ENCODE data around the gene DACT3.

The DACT3 gene

DNA sequence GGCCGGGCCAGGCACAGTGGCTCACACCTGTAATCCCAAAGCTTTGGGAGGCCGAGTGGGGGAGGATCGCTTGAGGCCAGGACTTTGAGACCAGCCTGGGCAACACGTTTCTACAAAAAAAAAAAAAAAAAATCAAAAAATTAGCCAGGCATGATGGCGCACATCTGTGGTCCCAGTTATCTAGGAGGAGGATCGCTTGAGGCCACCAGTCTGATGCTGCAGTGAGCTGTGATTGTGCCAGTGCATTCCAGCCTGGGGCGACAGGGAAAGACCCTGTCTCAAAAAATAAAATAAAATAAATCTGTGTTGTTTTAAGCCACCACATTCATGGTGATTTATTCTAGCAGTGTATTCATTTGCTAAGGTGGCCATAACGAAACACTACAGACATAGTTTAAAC is 4.1 kb upstream of the DACT3 start:
- no peak for DNase-seq

DNA sequence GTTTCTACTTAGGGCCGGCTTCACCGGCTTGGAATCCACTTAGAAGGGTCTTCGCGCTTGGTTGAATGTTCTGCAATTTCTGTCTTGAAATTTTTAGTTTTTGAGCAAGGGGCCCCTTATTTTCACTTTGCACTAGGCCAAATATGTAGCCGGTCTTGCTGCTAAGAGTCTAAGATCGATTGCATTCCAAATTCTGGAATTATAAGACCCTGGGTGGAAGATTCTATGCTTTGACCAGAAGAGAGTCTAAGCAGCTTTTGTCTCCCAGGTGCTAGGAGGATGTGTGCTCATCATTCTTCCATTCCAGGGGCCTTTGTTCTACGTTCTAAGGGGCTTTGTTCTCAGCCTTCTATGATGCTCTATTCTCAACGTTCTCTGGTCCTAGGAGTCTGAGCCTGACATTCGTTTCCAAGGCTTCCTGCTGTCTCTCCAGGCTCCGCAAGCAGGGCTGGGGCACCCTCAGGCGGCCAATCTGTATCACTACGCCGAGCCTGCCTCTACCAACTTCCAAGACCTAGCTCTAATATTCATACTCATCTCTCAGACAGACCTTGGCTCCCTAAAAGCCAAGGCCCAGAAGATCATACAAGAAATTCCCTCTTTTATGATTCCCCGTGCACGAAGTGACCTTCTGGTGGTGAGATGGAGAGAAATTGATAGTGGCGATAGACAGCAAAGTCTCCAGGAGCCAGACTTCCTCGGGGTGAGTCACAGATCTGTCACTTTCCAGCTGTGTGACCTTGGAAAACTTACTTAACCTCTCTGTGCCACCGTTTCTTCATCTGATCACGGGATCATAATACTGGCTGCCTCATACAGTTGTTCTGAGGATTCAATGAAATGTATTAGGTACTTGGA is 982 bp upstream of the DACT3 start:
- DNase-seq, result peak; percentile 95

DNA sequence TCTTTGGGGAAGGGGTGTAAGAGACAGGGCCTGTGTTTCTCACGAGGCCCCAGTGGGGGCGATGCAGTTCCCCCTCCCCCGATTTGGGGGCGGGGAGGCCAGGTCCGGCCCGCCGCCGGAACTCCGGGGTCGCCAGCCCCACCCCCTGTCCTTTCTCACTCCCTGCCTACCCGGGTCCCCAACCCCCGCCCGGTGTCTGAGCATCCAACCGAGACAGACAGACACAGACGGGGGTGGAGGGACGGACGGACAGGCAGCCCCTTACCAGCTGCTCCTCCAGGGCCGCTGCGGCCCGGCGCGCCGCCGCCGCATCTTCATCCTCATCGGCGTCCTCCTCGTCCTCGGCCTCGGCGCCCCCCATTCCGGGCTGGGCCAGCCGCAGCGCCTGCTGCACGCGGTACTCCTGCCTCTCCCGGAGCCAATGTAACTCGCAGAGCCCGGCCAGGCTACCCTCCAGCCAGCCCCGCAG is 397 bp downstream of the DACT3 start:
- no peak for DNase-seq

DNA sequence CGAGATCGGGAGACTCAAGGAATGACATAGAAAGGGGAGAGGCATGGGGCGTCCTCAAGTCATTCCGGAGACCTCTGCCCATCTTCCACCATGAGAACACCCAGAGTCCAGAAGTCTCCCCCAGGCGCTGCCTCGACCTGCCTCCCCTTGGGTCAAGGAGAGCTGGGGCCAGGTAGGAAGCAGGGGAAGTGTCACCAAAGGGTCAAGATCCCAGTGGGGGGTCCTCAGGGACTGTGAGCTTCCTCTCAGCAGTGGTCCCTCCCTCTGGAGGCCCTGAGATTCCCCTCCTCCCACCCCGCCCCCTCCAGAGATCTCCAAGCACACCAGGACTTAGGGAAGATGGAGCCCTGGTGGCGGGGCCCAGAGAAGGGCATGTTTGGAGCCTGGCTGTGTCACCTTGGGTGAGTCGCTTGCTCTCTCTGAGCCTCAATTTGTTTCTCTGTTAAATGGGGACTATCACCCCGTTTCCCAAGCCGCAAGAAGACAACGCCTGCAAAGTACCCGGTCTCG is 919 bp downstream of the DACT3 start:
- no peak for DNase-seq

DNA sequence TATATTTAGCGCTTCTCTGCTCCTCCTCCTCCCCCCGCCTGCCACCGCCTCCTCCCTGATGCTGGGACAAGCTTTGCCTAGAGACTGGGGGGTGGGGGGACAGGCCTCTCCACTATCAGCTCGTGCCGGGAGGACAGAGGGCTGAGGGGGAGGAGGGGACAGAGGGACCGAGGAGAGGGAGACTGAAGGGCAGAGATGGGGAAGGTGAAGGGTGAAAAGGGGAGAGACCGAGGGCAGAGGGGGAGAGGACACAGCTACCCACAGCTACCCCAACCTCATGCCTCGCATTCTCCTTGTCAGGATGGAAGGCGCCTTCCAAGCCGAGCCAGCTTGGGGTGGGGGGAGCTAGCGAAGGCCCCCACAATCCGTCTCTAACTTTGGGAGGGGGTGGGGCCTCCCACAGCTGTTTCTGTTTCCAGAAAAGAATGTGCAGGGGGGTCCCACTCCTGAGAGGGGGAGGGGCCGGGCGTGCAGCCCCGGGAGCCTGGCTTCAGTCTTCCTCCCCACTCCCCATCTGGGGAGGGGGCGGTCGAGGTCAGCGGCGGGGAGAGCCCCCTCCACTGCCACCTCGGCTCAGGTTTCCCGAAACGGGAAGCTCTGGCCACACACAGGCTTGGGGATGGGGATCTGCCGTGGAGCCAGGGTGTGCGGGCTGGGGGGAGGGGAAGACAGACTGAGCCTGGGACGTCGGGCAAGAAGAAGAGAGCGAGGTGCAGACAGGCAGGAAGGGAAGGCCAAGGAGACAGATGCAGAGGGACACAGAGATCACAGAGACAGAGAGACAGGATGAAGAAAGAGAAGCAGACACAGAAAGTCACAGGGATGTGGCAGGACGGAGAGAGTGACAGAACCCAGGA is 1.6 kb downstream of the DACT3 start:
- no peak for DNase-seq

DNA sequence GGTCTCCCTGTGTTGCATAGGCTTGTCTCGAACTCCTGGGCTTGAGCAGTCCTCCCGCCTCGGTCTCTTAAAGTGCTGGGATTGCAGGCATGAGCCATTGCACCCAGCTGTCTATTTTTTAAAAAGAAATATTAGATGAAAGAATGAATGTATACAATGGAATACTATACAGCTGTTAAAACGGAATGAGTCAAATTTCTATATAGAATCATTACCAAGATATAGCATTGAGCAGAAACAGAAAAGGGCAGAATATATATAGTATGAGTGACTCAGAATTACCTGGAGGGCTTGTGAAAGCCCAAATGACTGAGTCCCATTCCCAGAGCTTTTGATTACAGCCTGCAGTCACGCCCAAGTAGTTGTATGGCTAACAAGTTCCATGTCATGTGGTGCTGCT is 4.4 kb downstream of the DACT3 start:
- DNase-seq, result no peak

DNA sequence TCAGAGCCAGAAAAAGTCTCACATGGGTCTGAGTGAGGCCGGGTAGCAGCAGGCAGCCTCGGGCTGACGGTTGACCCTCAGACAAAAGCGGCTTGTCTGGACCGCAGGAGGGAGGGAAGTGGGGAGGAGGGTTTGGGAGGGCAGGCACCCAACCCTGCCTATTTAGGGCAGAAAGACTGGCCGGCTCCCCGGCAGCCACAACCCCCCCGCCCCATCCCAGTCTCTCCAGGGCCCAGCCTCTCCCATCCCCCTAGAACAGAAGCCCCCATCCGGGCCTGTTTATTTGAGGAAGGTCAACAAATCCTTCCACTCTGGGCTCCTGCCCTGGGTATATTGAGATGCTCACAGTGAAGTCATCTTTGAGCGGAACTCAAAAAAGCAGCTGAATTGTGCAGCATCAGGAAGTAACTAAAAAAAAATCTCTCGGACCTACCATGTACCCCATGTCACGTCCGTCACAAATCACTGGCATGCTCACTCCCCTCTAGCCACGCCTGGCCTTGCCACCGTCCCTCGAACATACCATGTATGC is 6.3 kb downstream of the DACT3 start:
- no peak for DNase-seq

DNA sequence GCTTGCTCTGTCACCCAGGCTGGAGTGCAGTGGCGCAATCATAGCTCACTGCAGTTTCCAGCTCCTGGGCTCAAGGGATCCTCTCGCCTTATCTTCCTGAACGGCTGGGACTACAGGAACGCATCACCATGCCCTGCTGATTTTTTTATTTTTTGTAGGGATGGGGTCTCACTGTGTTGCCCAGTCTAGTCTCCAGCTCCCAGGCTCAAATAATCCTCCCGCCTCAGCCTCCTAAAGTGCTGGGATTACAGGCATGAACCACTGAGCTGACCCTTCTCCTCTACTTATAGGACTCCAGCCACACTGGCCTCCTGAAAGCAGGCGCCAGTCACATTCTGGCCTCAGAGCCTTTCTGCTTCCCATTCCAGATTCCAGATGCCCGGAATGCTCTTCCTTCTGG is 10.5 kb downstream of the DACT3 start:
- DNase-seq, result no peak

DNA sequence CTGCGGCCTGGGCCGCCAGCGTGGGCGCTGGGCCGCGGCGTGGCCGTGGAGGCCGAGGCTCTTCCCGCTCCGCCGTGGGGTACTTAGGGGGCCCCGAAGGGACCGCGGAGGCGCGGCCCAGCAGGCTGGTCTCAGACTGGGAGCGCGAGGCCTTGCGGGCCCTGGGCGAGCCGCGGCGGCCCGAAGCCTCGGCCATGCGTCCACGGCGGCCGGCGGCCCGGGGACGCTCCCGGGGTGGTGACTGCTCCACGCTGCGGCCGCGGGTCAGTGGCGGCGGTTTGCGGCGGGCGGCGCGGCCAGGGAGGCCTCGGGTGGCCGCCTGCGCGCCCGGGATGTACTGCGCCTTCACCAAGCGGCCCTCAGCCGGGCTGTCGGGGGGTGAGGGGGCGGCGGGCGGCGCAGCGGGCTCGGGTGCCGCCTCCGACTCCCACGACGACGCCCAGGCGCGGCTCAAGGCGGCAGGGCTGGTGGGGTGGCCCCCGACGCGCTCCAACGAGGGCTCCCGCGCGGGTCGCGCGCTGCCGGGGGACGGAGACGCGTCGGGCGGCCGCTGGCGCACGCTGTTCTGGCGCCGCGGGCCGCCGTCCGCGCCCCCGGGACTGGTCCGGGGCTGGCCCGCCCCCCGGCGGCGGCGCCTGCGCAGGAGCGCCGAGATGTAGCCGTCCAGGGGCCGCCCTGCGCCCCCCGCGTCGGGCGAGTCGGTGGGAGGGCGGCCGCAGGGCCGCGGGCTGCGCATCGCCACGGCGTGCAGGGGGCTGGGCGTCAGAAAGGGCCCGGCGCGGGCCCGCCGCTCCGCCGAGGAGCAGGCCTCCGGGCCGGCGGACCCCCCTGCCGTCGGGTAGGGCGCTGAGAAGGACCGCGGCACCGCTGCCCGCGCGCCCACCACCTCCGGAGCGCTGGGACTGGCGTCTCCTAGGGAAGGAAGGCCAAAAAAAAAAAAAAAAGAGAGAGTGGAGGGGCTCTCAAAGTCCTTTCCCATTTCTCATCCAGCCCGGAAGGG is 11.7 kb downstream of the DACT3 start:
- no peak for DNase-seq

DNA sequence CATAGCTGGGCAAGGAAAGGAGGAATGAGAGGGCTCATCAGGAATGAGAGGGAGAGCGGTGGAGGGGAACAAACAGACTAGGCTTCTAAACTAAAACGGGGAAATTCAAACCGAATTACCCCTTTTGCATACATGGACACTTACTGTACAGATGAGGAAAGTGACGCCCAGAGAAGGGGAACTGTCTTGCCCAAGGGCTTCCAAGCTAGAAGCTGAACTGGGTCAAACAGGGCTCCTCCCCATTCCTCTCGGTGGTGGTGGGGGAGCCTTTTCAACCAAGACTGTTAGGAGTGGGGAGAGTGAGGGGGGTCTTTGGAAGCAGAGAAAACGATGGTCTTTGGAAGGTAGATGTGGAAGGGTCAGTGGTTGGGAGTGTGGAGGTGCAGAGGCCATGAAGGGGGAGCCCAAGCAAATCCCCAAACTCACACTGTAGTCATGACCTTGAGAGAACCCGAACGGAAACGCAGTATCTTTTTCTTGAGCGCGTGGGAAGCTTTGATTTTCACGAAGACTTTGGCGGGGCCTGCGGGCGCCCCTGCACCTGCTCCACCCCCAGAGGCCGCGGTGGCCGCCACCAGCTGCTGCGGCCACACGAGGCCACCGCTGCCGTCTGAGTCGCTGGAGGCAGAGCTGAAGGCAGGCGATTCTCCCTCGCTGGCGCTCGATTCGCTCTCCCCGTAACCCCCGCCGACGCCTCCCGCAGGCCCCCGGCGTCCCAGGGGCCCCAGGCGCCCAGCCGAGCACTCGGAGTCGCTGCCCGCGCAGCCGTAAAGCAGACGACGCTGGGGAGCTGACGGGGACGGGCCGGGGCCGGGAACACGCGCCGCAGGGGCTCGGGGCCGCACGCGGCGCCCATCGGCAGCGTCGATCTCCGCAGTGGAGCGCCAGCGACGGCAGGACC is 12.7 kb downstream of the DACT3 start:
- DNase-seq, result no peak

DNA sequence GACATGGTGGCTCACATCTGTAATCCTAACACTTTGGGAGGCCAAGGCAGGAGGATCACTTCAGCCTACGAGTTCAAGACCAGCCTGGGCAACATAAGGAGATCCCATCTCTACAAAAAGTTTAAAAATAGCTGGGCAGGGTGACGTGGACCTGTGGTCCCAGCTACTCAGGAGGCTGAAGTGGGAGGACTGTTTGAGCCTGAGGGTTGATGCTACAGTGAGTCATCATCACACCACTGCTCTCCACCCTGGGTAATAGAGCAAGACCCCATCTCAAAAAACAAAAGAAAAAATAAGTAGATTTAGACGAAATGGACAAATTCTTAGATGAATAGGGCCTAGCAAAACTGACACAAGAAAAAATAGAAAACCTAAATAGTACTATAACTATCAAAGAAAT is 14.6 kb downstream of the DACT3 start:
- no peak for DNase-seq

DNA sequence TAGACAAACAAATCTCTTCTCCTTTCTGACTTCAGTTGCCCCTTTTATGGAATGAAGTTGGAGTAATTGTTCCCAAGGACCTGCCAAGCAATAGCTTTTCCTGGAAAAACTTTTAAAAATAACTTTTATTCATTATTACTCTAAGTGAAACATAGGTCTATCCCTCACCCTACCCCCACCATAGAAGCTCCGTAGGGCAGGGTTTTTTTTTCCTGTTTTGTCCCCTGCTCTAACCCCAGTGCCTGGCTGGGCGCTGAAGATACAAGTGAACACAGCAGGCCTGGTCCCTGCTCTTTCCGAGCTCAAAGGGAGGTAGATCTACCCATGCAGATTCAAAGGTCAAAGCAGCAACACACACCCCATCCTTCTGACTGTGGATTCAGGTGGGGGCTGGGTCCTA is 16.3 kb downstream of the DACT3 start:
- DNase-seq, result no peak

DNA sequence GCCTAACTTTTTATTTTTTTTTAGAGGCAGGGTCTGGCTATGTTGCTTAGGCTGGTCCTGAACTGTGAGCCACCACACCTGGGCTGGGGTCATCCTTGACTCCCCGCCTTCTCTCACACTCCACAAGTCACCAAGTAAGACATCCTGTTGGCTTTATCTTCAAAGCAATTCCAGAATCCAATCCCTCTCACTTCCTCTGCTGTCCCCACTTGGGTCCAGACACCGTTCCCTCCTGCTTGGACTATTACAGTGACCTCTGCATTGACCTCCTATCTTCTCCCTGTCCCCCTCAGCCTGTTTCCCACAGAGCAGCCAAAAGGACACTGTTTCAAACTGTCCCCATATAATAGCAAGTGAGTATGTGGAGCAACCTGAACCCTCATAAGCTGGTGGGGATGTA is 20.3 kb downstream of the DACT3 start:
- DNase-seq, result no peak

DNA sequence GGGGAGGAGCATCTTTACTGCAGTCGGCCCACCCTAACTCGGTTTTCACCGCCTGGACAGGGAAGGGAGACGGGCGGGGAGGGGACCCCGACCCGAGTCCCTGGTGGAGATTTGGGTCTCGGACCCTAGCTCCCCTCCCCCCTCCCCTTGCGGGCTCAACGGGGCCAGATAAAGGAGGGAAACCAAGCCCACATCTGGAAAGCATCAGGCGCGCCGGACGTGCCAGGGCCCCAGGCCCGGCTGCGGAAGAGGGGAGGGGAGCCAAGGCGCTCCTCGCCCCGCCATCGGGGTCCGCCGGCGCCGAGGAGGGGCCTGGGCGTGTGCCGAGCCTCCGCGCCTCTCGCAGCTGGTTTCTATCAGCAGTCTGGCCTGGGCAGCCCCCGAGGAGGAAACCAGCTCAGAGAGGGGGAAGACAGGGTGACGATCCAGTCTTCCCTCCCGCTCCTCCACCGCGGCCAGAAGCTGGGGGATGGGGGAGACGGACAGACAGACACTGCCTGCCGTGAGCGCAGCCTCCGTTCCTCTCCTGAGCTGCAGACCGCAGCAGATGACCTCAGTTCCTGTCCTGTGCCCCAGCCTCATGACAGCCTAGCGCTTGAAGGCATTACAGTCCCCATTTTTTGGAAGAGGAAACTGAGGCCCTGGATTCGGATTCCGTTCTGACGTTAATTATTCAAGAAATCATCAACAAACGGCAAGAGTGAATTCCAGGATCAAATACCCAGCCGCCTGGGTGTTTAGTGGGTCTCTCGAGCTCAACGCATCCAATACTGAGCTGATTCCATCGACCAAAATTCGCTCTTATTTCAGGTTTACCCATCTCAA is 21.4 kb downstream of the DACT3 start:
- no peak for DNase-seq

DNA sequence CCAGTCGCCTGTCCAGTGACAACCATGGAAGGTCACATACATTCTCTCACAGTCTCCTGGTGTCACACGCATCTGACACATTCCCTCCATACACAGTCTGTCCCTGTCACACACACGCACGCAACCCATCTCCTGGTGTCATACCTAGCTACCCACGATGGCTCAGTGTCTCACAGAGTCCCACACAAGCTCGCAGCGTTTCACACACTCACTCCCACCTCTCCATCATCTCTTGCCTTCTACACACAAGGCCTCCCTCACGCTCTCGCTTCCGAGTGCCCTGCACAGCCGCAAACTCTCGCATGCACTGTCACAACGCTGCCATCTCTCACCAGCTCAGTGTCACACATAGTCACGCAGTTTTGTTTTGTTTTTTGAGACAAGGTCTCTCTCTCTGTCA is 23.8 kb downstream of the DACT3 start:
- no peak for DNase-seq

DNA sequence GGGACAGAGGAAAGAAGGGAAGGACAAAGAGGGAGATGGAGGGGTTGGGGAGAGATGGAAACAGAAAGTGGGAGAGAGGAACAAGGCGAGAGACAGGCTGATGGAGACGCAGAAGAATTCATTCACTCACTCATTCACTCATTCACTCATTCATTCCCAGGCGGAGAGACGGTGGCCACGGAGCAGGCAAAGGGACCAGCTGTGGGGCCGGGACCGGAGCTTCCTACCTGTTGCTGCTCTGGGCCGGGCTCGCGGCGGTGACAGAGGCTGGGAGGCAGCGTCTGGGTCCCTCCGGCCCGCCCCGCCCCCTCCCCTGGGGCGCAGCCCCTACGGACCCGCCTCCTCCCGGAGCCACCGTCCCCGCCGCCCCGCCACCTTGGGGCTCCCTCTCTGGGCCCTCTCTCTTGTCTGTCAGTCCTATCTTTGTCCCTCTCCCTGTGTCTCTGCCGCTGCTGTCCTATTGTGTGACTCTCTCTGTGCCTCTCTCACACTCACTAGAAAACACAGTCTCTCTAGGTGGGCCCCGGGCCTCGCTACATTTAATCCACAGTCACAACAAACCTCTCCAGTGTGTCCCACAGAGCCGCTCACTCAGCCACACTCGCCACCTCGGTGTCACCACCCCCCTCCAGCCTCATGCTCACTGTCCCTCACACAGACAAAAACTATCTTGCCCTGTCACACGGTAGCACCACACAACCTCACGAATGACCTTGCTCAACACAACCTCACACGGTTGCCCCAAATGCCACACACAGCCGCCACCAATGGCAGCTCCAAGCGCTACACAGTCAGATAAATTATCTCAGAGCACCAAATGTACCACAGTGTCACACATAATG is 24.8 kb downstream of the DACT3 start, which contains the start of gene GNG8:
Gene GNG8 (minus strand): TSS at position 283 of the 842 bp plus-strand sequence. CDS start 1,520 bp downstream, outside the sequence.
- DNase-seq, result no peak

DNA sequence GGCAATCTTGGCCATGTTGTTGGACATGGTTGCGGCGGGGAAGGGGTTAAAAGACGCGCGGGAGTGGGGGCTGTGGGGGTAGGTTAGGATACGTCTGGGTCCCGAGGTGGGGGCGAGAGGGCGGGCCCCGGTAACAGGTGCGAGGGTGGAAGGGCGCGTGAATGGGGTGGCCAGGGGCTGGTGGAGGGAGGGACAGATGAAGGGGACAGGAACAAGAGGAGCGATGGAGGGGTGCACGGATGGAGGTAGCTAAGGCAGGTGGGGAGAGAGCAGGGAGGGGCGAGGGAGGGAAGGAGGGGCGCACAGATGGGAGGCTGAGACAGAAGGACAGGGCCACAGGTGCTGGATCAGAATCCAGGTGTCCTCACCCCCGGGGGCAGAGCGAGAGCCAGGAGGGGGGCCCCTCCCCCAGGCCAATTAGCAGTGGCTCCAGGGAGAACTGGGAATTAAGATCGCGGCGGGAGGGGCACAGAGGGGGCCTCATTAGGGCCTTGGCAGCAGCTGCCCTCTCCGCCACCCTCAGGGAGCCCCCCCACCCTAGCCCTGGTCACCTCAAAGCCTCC is 26.2 kb downstream of the DACT3 start:
- peak; percentile 21 for DNase-seq

DNA sequence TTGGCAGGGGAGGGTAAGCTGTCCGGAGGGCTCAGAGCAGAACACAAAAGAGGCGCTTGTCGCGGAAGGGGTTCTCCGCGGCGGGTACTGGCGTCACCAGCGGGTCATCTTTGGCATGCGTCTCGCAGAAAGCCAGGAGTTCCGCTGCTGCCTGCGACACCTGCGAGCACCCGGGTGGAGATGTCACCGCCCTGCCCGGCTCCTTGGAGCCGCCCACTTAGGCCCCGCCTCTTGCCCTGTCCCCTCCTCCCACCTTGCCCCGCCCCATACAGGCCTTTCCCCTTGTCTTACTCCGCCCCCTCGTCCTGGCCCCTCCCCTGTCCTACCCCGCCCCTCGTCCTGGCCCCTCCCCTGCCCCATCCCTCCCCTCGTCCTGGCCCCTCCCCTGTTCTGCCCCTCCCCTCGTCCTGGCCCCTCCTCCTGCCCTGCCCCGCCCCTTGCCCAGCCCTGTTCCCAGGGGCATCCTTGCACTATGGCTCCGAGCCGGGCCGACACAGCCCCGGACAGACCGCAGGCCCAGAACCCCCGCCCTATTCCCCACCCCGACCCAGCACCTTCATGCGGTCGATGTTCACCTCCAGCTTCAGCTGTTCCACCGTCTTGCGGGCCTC is 26.8 kb downstream of the DACT3 start:
- DNase-seq, result peak; percentile 85

Measured in NCI-H748 treated with DMSO at 0.1 percent for 48 hours (cell line).